SK-N-MC (cell line): ENCODE measurements around the gene INTS15.

Experiments used
- EZH2 ChIP-seq: fragments of 200-600 bp; sonication (generic); IDR thresholded peaks from one replicate; pipeline ENCODE4 v1.6.1; 2017; ENCODE audit warnings: antibody characterized with exemption
- FOXP2 ChIP-seq: optimal IDR thresholded peaks from 2 replicates; pipeline ENCODE3; 2011; ENCODE audit warnings: mild to moderate bottlenecking, moderate library complexity; ENCODE audit not compliant: insufficient read depth; ENCODE audit errors: extremely low read length, control extremely low read depth
- POLR2AphosphoS5 ChIP-seq: IDR thresholded peaks from 2 replicates; pipeline ENCODE4 v1.6.1; 2012; ENCODE audit warnings: mild to moderate bottlenecking, low read depth, low read length, borderline replicate concordance

DNA sequence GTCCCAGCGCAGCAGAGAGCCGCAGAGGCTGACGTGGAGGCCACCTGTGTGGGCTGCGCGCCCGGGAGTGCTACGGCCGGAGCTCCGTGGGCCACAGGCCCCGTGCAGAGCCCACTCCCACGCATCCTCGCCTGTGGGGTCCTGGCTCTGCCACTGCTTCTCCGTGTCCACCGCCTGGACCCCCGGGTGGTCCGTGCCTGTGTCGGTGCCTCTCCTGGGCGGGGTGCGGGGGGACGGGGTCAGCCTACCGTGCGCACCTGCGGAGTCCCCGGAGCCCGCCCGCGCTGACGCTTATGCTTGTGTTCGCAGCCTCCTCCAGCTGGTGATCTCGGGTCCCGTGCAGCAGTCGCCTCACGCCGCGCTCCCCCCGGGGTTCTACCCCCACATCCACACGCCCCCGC lies 17.8 kb downstream of the INTS15 start:
- no peak for TF ChIP-seq POLR2AphosphoS5
- no peak for TF ChIP-seq EZH2
- no peak for TF ChIP-seq FOXP2
